Transverse colon (tissue), 4 donors: ENCODE results near the gene KRT85. TPM values are rescaled to one million over a fixed set of nuclear protein-coding genes. Genes with fewer than 3 reads are reported as not detected.

Experiments
- DNase-seq: peaks from one replicate; pipeline ENCODE4 v3.0.0-alpha.2; 2019
- H3K27ac ChIP-seq, 4 donors: fragments of 200-600 bp; sonication (generic); 2 replicates each; pipeline ENCODE4 v1.5.1; 2016 to 2018; ENCODE audit warnings: inconsistent platforms in 4 of 4
- H3K27me3 ChIP-seq: fragments of 200-600 bp; sonication (generic); 2 replicates; pipeline ENCODE4 v1.5.1; 2017; ENCODE audit warnings: inconsistent platforms
- H3K36me3 ChIP-seq, 4 donors: fragments of 200-600 bp; sonication (generic); 2 replicates each; pipeline ENCODE4 v1.5.1; 2017 to 2019; ENCODE audit warnings: inconsistent platforms in 4 of 4
- H3K4me1 ChIP-seq, 4 donors: fragments of 200-600 bp; sonication (generic); 2 replicates each; pipeline ENCODE4 v1.5.1; 2017 to 2020; ENCODE audit warnings: inconsistent platforms in 4 of 4
- H3K4me3 ChIP-seq, 4 donors: fragments of 200-600 bp; sonication (generic); 1 replicate in 1 of 4; 2 replicates in 3 of 4; pipeline versions ENCODE4 v1.5.1 to v1.6.1; 2017 to 2019; ENCODE audit warnings: inconsistent platforms in 4 of 4
- H3K9me3 ChIP-seq, 2 donors: fragments of 200-600 bp; sonication (generic); 2 replicates each; pipeline ENCODE4 v1.5.1; 2017 to 2019; ENCODE audit warnings: inconsistent platforms in 2 of 2
- EP300 ChIP-seq: sonication (generic); formaldehyde crosslinking; IDR thresholded peaks from one replicate; pipeline ENCODE4 v1.6.1; 2017; ENCODE audit warnings: antibody characterized with exemption, low read depth
- POLR2A ChIP-seq: fragments of 450-650 bp; IDR thresholded peaks from one replicate; pipeline ENCODE4 v1.6.1; 2016; ENCODE audit warnings: antibody characterized with exemption, mild to moderate bottlenecking, moderate library complexity
- POLR2AphosphoS5 ChIP-seq, 3 donors: sonication (generic); formaldehyde crosslinking; IDR thresholded peaks; one replicate each; pipeline ENCODE4 v1.6.1; 2016; ENCODE audit warnings: antibody characterized with exemption in 3 of 3
- WGBS, 2 donors: methylation state at CpG; one replicate each; pipeline ENCODE4 v1.1.5; 2018; ENCODE audit warnings: low coverage in 1 of 2; 5-methylcytosine and 5-hydroxymethylcytosine counted together
- in situ Hi-C, 4 donors: fragments of 200-750 bp; cut with MboI; loops; one replicate each; pipeline versions ENCODE4 v1.15.0 to v1.15.1; 2017; ENCODE audit warnings: low sequenced_read_pairs in 3 of 4, low pct_ligation_motif_present in 1 of 4, low pct_unique_long_range_greater_than_20kb in 1 of 4
- intact Hi-C: fragments of 100-400 bp; cut with DNase I; formaldehyde crosslinking; loops from one replicate; pipeline ENCODE4 v1.15.1; 2023; ENCODE audit warnings: low total_unique reads
- total RNA-seq, 4 donors: library from RNA; depleted of rRNA; stranded (reverse); fragments of >200 nt; gene quantifications; one replicate each; pipeline ENCODE4 v1.1.0, GENCODE V29; 2016
- TF ChIP-seq, protein P1 (sequence below), 5 experiments: fragments of 200-600 bp in 3 of 5; fragments of 450-650 bp in 2 of 5; sonication (generic) in 3 of 5; IDR thresholded peaks; 1 replicate in 2 of 5; 2 replicates in 3 of 5; pipeline ENCODE4 v1.5.1; 2016 to 2017; ENCODE audit warnings: antibody characterized with exemption in 5 of 5, inconsistent platforms in 3 of 5, mild to moderate bottlenecking in 2 of 5, moderate library complexity in 1 of 5

Gene KRT85
- total RNA-seq, 4 donors from 2014 or later, result not detected

GRCh38 chr12:52338241-52338960 is 28.9 kb downstream of the KRT85 start:
- Histone ChIP-seq H3K27me3 (peaks cover 9% of the 10 kb centered on the region), H3K36me3 (no peaks in the 10 kb centered on the region), H3K4me3 (no peak overlapping the region), H3K9me3 (peaks cover 0 to 5% of the 10 kb centered on the region in 2 donors), H3K27ac (no peak overlapping the region), H3K4me1 (peaks cover 0 to 8% (median 0%) of the 10 kb centered on the region in 4 donors)
- DNase-seq, result no peak
- intact Hi-C loops (no loop called here), in situ Hi-C loops (no loop called here)
- TF ChIP-seq POLR2A (no peak), EP300 (no peak), POLR2AphosphoS5 (IDR thresholded peaks at IDR 0.05) (no peak)
- TF ChIP-seq, protein P1, sequence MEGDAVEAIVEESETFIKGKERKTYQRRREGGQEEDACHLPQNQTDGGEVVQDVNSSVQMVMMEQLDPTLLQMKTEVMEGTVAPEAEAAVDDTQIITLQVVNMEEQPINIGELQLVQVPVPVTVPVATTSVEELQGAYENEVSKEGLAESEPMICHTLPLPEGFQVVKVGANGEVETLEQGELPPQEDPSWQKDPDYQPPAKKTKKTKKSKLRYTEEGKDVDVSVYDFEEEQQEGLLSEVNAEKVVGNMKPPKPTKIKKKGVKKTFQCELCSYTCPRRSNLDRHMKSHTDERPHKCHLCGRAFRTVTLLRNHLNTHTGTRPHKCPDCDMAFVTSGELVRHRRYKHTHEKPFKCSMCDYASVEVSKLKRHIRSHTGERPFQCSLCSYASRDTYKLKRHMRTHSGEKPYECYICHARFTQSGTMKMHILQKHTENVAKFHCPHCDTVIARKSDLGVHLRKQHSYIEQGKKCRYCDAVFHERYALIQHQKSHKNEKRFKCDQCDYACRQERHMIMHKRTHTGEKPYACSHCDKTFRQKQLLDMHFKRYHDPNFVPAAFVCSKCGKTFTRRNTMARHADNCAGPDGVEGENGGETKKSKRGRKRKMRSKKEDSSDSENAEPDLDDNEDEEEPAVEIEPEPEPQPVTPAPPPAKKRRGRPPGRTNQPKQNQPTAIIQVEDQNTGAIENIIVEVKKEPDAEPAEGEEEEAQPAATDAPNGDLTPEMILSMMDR (IDR thresholded peaks at IDR 0.05), result no peak
- 66 to 69% methylated on average over 6 to 10 of the region's 10 CpGs for WGBS, 2 donors

GRCh38 chr12:52337054-52337453 is 30.2 kb downstream of the KRT85 start:
- DNase-seq, result no peak
- Histone ChIP-seq H3K4me3 (no peak overlapping the region), H3K36me3 (no peaks in the 10 kb centered on the region), H3K27me3 (peaks cover 9% of the 10 kb centered on the region), H3K4me1 (peaks cover 0 to 8% (median 0%) of the 10 kb centered on the region in 4 donors), H3K27ac (no peak overlapping the region), H3K9me3 (peaks cover 0 to 5% of the 10 kb centered on the region in 2 donors)
- WGBS, 2 donors, result 29% methylated on average over 1 of the region's 1 CpG; no CpG with 5 or more reads in 1 of the 2 donors
- in situ Hi-C loops, result no loop called here
- intact Hi-C loops, result no loop called here
- TF ChIP-seq POLR2AphosphoS5 (IDR thresholded peaks at IDR 0.05) (no peak), EP300 (no peak), POLR2A (no peak)
- TF ChIP-seq, protein P1 (IDR thresholded peaks at IDR 0.05), result no peak

DNA sequence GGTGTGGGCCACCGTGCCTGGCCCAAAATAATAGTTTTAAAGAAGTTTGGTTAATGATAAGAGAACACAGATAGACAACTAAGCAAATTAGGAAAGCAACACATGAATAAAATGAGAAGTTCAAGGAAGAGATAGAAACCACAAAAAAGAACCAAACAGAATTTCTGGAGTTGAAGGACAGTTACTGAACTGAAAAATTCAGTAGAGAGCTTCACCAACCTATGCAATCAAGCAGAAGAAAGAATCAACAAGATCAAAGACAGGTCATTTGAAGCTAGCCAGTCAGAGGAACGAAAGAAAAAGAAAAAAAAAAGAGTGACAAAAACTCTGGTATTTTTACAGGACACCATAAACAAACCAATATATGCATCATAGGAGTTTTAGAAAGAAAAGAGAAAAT is 30.6 kb downstream of the KRT85 start:
- WGBS, 2 donors, result 45% methylated on average over 2 of the region's 2 CpGs
- no peak overlapping the region for H3K4me3 ChIP-seq
- H3K4me1 ChIP-seq, result peaks cover 0 to 8% (median 0%) of the 10 kb centered on the region in 4 donors
- H3K27ac ChIP-seq, result no peak overlapping the region
- no peaks in the 10 kb centered on the region for H3K36me3 ChIP-seq
- in situ Hi-C loops (no loop called here), intact Hi-C loops (no loop called here)
- TF ChIP-seq POLR2AphosphoS5 (IDR thresholded peaks at IDR 0.05), result no peak
- TF ChIP-seq, protein P1 (IDR thresholded peaks at IDR 0.05), result no peak
- TF ChIP-seq POLR2A, result no peak
- TF ChIP-seq EP300, result no peak
- H3K27me3 ChIP-seq, result peaks cover 9% of the 10 kb centered on the region
- peaks cover 0 to 5% of the 10 kb centered on the region in 2 donors for H3K9me3 ChIP-seq
- no peak for DNase-seq

- in situ Hi-C loops (no loop called here), intact Hi-C loops (no loop called here)
- H3K9me3 ChIP-seq, result peaks cover 0 to 5% of the 10 kb centered on the region in 2 donors
- TF ChIP-seq EP300 (no peak), POLR2AphosphoS5 (IDR thresholded peaks at IDR 0.05) (peak in 1 of 3 donors; percentile 59)
- peaks cover 9% of the 10 kb centered on the region for H3K27me3 ChIP-seq
- peak; percentile 74 for DNase-seq
- no peak overlapping the region for H3K27ac ChIP-seq
- no peaks in the 10 kb centered on the region for H3K36me3 ChIP-seq
- H3K4me3 ChIP-seq, result no peak overlapping the region
- 43 to 59% methylated on average over 2 to 4 of the region's 4 CpGs for WGBS, 2 donors
- H3K4me1 ChIP-seq, result peaks cover 0 to 8% (median 0%) of the 10 kb centered on the region in 4 donors
Measured at GRCh38 chr12:52335598-52336262, 31.6 kb downstream of the KRT85 start.
